Measurements from ENCODE around the gene CEP126.

The CEP126 gene

DNA sequence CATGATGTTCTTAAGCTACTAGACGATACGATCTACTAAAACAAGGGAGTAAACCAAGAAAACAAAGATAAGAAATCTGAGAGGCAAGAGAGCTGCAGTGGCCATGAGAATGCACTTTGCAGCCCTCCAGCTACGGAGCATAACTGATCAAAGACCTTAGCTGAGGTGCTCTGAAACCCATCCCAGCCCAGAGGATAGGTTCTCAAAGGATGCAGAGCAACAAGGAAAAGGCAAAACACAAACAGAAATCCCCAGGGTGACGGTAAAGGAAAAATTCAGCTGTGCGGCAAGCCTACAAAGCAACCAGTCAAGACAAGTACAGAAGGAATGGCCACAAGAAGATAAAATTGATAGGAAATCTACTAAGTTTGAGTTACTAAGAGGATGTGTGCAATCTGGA is 99.9 kb downstream of the CEP126 start:
- no peak for DNase-seq

DNA sequence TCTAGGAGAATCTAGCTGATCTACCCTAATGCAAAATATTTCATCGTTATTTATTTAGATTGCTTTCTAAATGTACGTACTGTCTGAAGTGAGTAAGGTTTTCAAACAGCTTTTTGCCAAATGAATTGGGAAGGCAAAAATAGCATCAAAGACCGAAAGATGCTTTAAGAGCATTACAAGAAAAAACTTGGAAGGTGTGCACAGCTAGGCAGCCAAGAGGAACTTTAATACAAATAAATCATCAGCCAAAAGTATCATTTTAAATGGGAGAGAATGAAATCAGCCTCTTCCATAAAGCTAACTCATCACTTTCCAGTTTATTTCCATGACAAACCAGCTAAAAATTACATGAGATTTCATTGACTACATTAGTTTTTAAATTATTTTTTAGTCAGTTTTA is 102.2 kb downstream of the CEP126 start:
- DNase-seq, result no peak

DNA sequence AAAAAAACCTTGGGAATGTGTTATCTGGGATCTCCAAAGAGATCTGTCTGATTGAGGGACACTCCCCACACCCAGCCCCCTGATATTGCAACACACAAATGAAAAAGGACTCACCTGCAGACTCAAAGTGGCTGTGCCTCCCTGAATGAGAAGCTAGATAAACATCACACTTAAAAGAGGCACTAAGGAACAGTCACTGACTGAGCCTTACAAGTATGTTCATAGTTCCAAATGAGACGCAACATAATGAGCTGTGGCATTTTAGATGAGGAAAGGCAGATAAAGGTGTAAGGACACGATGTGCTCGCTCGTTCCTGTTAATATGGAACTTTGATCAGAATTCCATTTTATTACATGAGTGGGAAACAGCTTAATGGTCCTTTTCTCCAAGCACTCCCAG is 111.4 kb downstream of the CEP126 start:
- DNase-seq, result no peak

DNA sequence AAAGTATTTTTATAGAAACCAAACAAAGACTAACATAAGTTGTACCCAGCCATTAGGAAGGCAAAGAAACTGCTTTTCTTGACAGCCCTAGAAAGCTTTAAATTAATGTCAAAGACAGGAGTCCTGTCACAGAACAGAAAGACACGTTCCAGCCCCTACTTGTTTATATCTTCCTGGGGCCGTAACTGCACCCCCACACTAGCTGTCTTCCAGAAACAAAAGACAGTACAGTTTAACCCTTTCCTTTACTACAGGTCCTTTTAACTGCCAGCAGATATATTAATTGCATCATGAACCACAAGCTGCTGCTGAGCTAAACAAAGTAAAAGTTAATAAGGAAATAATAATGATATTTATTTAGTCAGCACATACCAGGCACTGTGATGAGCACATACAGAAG is 112.1 kb downstream of the CEP126 start:
- DNase-seq, result no peak

DNA sequence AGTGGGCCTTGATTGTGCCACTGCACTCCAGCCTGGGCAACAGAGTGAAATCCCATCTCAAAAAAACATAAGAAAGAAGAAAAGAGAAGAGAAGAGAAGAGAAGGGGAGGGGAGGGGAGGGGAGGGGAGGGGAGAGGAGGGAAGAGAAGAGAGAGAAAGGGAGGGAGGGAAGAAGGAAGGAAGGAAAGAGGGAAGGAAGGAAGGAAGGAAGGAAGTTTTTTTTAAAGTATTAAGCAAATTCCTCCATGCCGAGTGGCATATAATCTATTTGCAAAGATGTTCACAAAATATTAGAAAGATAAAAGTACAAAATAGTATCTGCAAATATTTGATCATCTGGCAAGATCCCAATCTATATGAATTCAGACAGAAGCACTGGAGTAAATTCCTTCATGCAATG is 121.9 kb downstream of the CEP126 start:
- no peak for DNase-seq

DNA sequence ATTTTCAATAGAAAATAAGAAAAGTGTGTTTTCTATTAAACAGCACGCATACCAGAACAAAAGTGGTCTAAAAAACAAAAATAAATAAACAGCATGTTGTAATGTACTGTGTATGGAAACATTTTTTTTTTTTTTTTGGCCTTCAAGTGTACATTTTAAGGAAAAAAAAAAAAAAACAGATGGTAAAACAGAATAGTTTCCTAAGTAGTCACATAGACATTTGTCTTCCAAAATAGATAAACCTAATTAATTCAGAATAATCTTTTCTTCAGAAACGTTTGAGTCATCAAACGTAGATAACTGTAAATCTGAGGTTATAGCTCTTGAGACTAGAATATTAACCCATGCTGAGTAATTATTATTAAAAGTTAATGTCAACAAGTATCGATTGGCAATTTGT is 132.0 kb downstream of the CEP126 start:
- DNase-seq, result no peak

DNA sequence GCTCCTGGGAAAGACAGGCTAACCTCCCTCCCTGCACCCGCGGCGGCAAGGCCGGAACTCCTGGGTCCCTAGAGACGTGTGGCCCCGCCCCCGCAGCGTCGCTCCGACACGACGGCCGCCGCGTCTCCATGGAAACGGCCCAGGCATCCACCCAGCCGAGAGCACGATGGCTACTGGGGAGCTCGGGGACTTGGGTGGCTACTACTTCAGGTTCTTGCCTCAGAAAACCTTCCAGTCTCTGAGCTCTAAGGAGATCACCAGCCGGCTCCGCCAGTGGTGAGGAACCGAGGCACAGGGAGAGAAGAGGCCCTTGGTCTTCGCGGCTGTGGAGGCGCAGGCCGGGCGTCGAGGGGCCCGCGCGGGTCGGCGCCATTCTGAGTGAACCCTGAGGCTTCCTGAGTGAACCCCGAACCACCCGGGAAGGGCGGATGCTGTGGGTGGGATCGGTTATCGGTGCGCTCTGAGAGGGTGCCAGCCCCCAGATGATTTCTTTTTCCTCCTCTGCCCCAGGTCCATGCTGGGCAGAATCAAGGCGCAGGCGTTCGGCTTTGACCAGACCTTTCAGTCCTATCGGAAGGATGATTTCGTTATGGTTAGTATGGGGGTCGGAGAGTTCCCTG is 132.6 kb downstream of the CEP126 start, which contains the start of gene CFAP300:
Gene CFAP300, plus strand, starts transcription at position 133 of the 620 bp plus-strand sequence. Its CDS starts 34 bp downstream, at position 167.
- DNase-seq, result peak in 10 of 14 donors; percentile 1 to 39 (median 10)

Measured in C1 segment of cervical spinal cord (tissue), 14 donors.